Stimulated activated CD8-positive, alpha-beta memory T cell treated with anti-CD3 and anti-CD28 coated beads, Interleukin-2, amount 100 ng/mL, for 48 hours (primary cell): ENCODE data around the gene ATP2B2.

Source experiments
- DNase-seq, 2 donors: peaks; one replicate each; pipeline ENCODE4 v3.0.0-alpha.2; 2020; ENCODE audit warnings: low read depth in 2 of 2

ATP2B2 gene

GRCh38 chr3:10450494-10451440 lies 54.6 kb downstream of the ATP2B2 start:
- no peak for DNase-seq

DNA sequence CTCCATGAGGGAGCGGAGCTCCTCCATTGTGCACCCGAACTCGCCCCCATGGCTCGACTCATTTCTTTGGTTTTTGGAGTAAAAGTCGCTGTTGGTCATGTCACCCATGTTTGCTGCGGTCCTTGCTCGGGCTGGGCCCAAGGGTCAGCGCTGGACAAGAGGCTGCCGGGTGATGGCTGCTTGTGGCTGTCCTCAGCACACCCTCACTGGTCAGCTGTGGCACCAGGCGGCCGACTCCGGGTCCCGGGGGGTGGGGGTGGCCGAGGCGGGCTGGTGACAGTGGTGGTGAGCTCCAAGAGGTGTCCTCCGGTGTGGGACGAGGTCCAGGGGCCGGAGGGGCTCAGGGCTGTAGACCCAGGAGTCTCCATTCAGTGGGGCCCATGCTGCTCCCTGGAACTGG lies 56.0 kb downstream of the ATP2B2 start:
- DNase-seq, result no peak

DNA sequence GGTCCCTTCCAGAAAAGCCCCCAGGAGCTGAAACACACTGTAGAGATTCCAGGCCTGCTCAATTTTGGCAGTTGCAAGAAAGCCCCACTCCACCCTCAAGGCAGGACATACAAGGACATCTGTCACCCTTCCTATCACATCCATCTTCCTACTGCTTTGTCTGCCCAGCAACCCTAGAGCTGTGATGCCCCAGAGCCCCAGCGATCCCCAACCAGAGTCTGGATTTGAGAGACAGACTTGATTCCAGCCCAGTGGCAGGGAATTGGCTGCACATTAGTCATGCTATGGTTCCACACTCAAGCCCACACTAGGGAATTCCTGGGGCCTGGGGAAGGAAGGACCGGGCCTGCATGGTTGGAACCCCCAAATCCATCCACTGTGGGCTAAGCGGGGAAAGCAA lies 56.8 kb downstream of the ATP2B2 start:
- no peak for DNase-seq

DNA sequence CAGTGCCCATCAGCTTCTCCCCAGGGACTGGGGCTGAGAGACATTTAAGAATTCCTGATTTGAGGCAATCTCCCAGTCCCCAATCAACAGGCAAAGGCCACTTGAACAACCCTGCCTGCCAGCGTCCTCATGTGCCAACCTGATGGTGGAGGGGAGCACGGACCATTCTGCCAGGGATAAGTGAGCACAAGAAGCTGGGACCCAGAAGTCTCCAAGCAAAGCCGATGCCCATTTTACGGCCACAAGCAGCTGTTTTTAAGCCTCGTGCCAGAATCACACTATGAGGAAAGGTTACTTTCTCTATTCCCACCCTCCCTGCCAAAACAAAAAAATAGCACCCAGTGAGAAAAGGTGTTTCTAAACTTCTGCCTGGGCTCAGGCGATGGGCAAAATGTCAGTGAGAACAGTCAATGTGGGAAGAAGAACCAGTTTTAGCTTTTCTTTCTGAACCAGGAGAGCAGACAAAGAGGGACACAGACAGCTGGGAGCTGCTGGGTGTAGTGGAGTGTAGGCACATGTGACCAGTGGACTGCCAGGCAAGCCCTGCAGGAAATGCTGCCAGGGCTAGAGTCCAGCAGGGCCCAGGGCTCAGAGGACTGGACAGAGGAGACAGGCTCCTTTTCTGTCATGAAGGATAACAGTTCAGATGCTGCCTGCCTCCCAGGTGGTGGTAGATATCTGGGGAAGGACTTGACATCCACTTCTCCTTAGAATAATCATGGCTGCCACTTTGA lies 57.7 kb downstream of the ATP2B2 start:
- no peak for DNase-seq

GRCh38 chr3:10447110-10447509 lies 58.3 kb downstream of the ATP2B2 start:
- no peak for DNase-seq

GRCh38 chr3:10445561-10446175 lies 59.7 kb downstream of the ATP2B2 start:
- no peak for DNase-seq

- no peak for DNase-seq
These were observed 60.9 kb downstream of the ATP2B2 start for GRCh38 chr3:10444511-10444910.

- no peak for DNase-seq
These were observed 61.3 kb downstream of the ATP2B2 start for GRCh38 chr3:10444110-10444429.

DNA sequence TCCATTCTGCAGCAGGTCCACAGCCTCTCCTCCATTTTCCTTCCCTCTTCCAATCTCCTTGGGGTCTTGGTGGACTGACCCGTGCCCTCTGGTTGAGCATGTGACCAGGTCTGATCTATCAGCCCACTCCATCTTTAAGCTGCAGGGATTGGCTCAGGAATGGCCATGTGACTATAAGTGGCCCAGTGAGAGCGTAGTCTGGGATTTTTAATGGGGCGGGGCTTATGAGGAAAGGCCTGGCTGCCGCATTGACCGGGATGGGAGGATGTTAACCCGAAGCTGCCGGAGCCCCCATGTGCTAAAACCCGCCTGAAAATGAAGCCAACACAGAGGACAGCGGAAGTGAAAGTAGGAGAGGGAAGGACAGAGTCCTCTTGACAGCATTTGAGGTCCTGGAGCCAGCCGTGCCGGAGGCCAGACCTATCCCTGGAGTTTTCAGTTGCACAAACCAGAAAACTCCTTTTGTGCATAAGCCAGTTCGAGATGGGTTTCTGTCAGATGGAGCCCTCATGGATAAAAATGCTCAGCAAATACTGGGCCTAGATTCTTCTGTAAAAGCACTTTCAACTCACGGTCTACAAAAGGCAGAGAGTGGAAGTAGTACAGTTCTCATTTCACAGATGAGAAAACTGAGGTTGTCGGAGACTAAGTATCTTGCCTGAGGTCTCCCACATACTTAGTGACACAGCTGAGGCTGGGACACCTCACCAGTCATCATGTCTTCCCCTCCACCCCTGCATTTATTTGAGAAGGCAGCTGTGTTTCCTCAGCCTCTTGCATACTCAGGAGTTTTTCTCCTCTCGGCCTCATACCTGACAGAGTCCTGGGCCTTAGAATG lies 61.9 kb downstream of the ATP2B2 start:
- no peak for DNase-seq

- no peak for DNase-seq
These were observed 63.1 kb downstream of the ATP2B2 start for GRCh38 chr3:10442151-10442795.

DNA sequence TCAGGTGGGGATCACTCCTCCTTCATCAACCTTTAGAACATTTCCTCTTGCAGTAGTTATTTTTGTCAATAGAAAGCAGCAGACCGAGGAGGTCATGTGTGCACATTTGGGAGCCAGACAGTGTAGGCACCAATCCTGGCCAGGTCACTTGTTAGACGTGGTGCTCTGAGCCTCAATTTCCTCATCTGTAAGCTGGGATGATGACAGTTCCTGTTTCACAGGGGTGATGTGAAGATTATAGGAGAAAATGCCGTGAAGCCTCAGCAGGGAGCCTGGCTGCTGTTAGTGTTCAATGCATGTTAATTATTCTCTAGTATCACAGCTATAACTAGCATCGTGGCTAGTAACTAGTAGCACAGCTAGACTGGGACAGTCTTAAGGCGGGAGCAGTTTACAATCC lies 64.7 kb downstream of the ATP2B2 start:
- no peak for DNase-seq

GRCh38 chr3:10438902-10439610 lies 66.3 kb downstream of the ATP2B2 start:
- DNase-seq, result no peak

DNA sequence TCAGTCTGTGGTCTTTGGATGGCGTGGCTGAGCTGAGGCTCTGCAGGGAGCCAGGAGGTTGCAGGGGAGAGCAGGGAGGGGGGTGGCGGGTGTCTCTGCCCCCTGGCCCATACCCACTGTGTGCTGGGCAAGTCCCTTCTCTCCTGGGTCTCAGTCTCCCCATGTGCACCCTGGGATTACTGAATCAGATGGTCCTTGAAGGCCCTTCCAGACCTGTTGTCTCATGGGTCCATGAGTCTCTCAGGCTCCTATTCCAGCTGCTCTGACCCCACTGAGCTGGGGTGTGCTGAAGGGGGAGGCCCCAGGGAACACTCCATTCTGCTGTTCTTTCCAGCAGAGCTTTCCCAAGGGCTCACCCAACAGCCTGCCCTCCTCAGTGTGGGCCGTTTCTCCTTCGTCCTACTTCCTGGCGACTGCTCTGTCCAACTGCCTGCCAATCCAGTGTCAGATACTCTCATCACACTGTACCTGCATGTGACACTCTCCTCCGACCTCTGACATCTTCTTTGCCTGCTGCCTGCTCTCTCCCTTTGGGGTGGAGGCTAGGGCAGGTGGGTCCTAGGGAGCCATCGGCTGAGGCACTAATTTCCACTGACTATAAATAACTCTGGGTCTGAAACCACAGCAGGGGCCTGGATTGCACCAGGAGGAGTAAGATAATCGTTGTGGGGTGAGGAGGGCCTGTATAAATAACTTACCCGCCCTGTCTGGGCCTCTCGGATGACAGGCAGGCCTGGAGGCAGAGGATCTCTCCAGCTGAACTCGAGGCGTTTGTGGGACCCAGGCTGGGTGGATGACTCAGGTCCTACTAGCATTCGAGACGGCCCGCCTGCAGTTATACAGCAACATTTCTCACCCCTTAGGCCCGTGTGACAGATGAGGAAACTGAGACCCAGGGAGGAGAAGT lies 67.1 kb downstream of the ATP2B2 start:
- DNase-seq, result no peak

DNA sequence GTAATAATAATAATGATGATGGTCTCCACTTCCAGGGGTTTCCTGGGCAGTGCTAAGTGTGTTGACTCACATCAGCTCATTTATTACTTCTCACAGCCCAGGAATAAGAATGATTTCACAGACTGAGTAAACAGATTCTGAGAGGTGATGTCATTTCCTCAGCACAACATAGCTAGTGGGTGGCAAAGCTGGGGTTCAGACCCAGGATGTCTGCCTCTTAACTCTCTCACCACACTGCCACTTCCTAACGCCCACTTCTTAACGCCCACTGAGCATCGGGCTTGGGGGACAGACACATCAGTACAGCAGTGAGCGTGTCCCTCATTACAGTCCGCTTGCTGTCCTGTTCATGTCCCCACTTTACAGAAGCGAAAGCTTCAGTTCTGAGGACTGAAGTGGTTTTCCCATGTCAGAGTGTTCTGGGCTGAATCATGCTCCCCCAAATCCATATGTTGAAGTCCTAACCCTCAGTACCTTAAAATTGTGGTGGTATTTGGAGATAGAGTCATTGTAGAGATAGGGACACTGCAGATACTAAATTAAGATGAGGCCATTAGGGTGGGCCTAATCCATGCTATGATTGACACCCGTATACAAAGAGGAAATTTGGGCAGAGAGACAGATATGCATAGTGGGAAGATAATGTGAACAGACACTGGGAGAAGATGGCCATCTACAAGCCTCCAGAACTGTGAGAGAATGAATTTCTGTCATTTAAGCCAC lies 68.0 kb downstream of the ATP2B2 start:
- DNase-seq, result peak; percentile 37 to 59

GRCh38 chr3:10435850-10436249 lies 69.5 kb downstream of the ATP2B2 start:
- DNase-seq, result no peak

- DNase-seq, result no peak
These were observed 70.4 kb downstream of the ATP2B2 start for GRCh38 chr3:10434938-10435336.

DNA sequence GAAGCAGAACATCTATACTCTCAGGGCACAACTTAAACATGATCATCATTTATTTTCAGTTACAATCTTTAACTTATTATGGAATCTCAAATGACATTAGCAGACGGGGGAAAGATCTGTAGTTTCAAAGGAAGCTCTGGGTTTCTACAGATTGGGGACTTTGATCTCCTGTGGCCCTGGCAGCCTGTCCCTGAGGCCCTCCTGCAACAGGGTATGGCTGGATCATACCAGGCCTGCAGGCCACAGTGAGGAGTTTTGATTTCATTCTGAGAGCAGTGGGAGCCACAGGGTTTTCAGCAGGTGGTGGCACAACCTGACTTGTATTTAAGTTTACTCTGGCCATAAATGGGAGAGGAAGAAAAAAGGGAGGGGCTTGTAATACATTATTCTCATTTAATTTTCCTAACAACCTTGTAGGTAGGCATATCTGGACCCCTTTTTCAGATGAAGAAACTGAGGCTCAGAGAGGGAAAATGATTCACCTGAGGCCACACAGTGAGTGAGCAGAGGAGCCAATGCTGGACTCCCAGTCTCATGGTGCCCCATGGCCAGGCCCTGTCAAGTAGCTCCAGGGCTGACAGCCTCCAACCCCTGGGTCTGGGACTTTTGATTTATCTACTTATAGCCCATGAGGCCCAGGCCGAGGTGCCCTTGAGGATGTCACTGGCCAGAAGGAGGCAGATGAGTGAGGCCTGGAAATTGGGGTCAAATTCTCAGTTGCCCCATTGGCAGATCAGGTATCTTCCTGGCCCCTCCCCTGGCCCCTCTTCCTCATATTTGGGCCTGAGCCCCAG lies 71.0 kb downstream of the ATP2B2 start:
- DNase-seq, result no peak

DNA sequence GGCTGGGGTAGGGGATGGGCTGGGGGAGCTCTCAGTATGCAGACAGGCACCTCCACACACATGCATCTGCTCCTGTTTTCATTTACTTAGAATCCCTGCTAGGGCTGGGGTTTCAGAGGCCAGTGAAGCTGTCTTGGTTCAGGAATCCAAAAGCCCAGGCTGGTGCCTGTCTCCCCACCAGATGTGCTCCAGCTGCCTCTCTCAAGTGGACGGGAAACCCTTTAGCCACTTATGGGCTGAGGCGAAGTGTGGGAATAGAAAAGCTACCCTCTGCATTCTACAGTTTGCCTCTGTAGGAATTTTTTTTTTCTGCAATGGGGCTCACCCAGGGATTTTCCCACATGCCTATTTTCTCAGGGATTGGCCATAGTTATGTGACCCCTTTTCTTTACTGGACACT lies 72.5 kb downstream of the ATP2B2 start:
- no peak for DNase-seq
